Measurements from ENCODE around the gene IFT81.

DNA sequence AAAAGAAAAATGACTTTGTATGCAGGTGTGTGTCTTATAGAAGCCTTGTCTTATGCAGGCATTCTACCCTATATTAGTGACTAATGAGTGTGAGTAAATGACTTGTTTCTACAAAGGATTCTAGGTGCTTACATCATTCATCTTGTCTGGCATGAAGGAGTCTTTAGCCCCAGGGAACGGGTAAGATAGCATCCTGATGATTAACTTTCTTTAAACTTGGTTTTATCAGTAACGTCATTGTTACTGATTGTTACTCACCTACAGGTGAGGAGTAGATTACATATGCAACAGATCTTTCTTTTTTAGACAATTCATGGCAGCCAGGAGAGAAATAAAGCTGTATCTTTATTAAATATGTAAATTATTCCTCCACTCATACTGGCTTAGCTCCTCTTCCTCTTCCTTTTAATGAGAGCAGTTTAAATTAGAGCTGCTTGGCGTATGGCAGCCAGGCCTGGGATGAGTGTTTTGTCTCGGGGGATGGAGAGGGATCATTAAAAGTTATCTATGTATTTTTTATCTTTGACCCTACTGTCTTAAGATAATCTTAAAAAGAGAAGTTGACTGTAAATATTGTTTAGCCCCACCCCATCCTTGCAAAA is 99.7 kb downstream of the IFT81 start:
- TF ChIP-seq POLR2A (IDR thresholded peaks at IDR 0.05) (no peak), EP300 (IDR thresholded peaks at IDR 0.05) (no peak)
- TF ChIP-seq, protein P1, sequence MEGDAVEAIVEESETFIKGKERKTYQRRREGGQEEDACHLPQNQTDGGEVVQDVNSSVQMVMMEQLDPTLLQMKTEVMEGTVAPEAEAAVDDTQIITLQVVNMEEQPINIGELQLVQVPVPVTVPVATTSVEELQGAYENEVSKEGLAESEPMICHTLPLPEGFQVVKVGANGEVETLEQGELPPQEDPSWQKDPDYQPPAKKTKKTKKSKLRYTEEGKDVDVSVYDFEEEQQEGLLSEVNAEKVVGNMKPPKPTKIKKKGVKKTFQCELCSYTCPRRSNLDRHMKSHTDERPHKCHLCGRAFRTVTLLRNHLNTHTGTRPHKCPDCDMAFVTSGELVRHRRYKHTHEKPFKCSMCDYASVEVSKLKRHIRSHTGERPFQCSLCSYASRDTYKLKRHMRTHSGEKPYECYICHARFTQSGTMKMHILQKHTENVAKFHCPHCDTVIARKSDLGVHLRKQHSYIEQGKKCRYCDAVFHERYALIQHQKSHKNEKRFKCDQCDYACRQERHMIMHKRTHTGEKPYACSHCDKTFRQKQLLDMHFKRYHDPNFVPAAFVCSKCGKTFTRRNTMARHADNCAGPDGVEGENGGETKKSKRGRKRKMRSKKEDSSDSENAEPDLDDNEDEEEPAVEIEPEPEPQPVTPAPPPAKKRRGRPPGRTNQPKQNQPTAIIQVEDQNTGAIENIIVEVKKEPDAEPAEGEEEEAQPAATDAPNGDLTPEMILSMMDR (IDR thresholded peaks at IDR 0.05): no peak

Data from tibial nerve (tissue), 4 donors.